HG03159 (cell line): ENCODE data around the gene PTPRN2.

Source experiments
- ATAC-seq: cut with Tn5 transposase; IDR thresholded peaks from one replicate; pipeline ENCODE4 v1.9.1; 2021; ENCODE audit warnings: mild to moderate bottlenecking, moderate library complexity; ENCODE audit not compliant: unreplicated experiment

The PTPRN2 gene

GRCh38 chr7:157553256-157553655 is 1034.4 kb downstream of the PTPRN2 start:
- ATAC-seq: no peak

GRCh38 chr7:157552295-157552993 is 1035.2 kb downstream of the PTPRN2 start:
- no peak for ATAC-seq

- ATAC-seq: no peak
Measured at GRCh38 chr7:157551325-157552070, 1036.1 kb downstream of the PTPRN2 start.

- ATAC-seq: no peak
Measured at GRCh38 chr7:157550300-157551275, 1037.0 kb downstream of the PTPRN2 start.

GRCh38 chr7:157549612-157550299 is 1037.9 kb downstream of the PTPRN2 start:
- no peak for ATAC-seq

GRCh38 chr7:157548691-157549303 is 1038.8 kb downstream of the PTPRN2 start:
- no peak for ATAC-seq

- no peak for ATAC-seq
Measured at GRCh38 chr7:157547611-157548010, 1040.0 kb downstream of the PTPRN2 start.

- ATAC-seq: no peak
Measured at GRCh38 chr7:157547102-157547501, 1040.5 kb downstream of the PTPRN2 start.

- no peak for ATAC-seq
Measured at GRCh38 chr7:157545681-157546060, 1042.0 kb downstream of the PTPRN2 start.

- no peak for ATAC-seq
Measured at GRCh38 chr7:157544980-157545680, 1042.5 kb downstream of the PTPRN2 start.

GRCh38 chr7:157544226-157544625 is 1043.4 kb downstream of the PTPRN2 start:
- no peak for ATAC-seq

- ATAC-seq: no peak
Measured at GRCh38 chr7:157543791-157544190, 1043.8 kb downstream of the PTPRN2 start.

- no peak for ATAC-seq
Measured at GRCh38 chr7:157543276-157543675, 1044.3 kb downstream of the PTPRN2 start.

- no peak for ATAC-seq
Measured at GRCh38 chr7:157542068-157543021, 1045.3 kb downstream of the PTPRN2 start.

GRCh38 chr7:157541295-157542067 is 1046.1 kb downstream of the PTPRN2 start:
- no peak for ATAC-seq

- ATAC-seq: no peak
Measured at GRCh38 chr7:157540606-157541294, 1046.9 kb downstream of the PTPRN2 start.

- ATAC-seq: no peak
Measured at GRCh38 chr7:157540020-157540419, 1047.6 kb downstream of the PTPRN2 start.
